Measurements from ENCODE around the gene ZNF692.

Gene ZNF692

DNA sequence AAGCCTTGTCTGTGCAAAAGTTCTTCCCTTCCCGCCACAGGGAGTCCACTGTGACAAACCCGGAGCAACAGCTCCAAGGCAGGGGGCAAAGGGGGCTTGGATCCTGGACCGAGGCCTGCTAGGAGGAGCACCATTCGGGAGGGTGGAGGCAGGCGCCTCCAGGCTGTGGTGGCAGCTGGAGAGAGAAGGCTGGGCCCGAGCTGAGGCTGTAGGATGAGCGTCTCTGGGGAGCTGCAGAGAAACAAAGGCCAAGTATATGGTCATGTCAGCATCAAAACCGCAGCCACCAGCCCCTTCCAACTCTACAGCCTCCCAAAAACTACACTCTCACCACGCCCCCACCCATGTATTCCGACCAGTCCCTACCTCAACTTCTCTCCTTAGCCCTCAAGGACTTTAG, 33.7 kb downstream of the ZNF692 start:
- DNase-seq (ENCODE audit: low spot score): no peak

DNA sequence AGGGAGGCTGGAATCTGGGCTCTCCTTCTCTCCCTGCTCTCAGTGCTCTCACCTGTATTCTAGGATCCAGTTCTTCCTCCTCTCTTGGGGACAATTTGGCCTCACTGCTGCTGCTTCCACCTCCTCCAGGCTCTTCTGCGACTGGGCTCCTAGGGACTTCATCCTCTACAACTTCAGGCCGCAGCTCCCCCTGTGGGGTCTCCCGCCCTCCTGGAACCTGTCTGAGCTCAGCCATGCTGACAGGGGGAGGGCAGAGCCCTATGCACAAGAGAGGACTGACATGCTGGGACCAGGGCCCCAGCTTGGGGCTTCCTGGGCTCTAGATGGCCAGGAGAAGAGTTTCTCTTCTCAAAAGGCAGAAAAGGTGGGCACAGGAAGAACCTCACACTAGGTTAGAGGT, 34.2 kb downstream of the ZNF692 start:
- DNase-seq (ENCODE audit: low spot score): no peak

DNA sequence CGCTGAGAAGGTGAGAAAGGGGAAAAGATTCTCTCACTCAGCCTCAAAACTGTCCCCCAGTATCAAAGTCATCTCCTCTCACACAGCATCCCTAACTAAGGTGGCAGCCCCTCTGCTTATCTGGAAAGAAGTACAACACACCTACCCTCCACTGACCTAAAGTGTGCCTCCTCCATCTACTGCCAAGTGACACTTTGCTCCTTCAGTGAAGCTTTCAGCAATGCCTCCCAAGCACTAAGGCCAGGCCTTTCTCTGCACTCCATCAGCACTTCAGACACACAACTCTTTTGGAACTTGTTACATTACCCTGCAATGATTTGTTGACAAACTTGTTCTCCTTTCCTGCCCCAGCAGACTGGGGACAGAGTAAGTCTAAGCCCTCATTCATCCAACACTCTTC, 34.6 kb downstream of the ZNF692 start:
- no peak for DNase-seq (ENCODE audit: low spot score)

DNA sequence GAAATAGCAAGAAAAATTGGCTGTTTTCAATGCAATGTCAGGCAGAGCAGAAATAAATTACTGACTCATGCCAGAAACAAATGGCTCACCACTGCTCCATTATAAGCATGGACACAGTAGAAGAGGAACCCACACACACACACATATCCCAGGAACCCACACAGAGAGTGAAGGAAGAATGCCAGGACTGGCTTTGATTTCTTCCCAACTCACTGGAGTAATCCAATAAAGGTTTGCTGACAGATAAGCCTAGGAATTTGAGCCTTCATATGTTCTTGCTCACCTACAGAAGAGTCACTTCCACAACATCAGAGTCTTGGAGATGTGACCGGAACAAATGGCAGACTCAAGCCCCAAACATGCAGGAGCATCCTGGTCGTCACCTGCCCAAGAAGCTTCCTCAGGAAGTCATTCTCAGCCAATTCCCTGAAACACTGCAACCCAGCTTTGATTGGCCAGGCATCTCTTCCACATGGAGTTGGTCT, 35.3 kb downstream of the ZNF692 start:
- DNase-seq (ENCODE audit: low spot score): no peak

DNA sequence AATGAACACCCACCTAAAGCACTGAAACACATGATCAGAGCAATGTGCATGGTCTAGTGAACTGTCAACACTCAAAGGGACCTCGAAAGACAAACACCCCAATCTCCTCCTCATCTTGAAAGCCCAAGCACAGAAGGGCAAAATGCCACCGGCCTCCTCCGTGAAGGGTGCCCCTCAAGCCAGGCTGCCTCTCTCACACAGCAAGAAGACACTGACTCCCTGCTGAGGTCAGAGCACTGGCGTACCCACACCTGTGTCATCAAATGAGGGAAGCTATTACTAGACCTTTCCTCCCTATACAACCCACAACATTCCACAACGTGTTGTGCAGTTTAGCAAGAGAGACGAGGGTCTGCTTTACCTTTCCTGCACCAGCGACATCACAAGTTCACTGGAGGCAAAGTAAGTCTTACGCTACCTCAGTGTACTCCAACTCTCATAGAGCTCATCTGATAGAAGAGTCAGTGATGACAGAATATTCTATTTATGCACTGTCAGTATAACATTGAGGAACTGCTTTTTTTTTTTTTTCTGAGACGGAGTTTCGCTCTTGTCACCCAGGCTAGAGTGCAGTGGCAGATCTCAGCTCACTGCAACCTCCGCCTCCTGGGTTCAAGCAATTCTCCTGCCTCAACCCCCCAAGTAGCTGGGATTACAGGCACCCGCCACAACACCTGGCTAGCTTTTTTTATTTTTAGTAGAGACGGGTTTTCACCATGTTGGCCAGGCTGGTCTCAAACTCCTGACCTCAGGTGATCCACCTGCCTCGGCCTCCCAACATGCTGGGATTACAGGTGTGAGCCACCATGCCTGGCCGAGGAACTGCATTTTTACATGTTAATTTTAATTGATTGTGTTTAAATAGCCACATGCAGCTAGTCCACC, 36.5 kb downstream of the ZNF692 start:
- DNase-seq (ENCODE audit: low spot score): no peak

DNA sequence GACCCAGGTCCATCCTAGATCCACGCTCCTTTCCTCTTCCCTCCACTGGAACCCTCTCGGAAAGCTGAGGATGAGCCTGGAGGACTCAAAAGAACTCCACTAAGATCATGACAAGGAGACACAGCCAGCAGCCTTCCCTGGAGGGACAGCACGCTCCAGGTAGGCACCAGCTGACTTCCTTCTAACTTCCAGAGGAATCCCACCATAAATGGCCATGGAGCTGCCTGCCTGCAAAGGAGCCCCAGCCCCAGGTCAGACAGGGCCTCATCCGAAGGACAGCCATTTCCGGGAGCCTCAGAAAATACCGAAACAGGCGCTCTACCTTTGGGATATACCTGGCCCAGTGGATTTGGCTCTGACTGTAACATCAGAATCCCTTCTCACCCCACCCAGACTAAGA, 37.2 kb downstream of the ZNF692 start:
- no peak for DNase-seq (ENCODE audit: low spot score)

DNA sequence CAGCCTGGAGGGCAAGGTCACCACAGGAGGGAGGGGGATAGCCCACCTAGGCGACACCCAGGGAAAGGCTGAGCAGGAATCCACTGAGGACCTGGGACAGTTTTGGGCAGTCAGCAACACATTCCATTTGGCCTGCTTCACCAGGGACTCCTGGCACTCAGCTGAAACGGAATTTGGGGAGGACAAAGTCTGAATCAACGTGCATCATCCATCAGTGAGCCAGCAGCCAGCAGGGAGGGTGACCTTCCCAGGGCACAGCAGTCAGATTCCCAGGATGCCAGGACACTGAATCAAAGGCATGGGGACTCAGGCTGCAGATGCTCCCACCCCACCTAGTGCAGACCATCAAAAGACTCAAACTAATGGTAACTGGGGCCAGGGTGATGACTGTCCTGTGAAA, 37.8 kb downstream of the ZNF692 start:
- no peak for DNase-seq (ENCODE audit: low spot score)

DNA sequence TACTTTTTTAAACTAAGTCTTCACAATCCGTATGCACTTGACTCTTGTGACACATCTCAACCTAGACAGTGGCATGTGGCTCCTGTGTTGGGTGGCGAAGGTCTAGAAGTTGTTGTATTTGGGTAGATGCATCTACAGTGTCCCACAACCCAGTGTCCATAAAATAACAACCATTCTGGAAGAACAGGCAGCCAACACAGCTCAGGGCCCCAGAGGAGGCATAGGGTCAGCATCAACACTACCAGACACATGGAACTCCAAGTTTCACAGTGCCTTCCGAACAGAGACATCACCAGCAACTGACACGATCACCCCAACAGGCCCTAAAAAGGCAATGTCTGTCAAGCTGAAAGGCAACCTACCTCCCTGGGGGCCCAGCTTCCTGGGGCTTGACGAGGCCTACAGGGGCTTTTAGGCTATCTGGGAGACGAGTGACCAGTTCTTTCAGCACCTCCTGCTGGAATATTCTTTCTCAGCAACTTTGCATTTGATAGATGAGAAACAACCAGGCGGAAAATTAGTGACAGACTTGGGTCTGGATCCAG, 38.8 kb downstream of the ZNF692 start:
- no peak for DNase-seq (ENCODE audit: low spot score)

DNA sequence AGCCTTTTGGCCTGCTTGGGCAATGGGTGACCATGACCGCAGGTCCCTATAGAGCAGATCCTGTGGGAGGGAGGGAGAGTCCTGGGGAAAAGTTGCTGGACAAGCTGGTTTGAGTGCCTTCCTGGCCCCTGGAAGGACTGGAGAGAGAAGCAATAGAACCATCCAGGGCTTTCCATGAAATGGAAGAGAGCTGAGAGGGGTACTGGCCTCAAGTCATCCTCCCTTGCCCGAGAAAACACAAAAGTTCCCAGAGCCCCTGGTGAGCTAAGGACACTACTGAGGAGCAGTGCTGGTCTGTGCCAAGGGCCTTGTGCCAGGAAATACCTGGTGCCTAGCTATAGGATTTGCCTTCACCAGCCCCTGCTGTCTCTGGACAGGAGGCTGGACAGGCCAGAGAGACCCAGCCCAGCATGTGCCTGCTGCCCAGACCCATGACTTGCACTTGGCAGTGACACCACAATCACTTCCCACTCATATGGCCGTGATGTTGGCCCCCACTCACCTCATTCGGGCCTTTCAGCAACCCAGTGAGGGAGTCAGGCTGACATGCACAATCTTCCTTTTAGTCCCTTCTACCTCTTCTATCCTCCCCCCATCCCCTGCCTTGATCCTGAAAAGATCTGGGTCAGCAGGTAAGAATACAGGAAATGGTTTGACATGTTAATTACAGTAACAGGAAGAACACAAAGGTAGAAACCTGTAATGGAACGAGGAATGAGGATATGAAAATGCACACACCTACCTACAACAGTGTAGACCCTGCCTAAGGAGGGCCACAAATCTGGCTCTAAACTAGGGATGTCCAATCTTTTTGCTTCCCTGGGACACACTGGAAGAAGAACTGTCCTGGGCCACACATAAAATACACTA, 40.1 kb downstream of the ZNF692 start:
- no peak for DNase-seq (ENCODE audit: low spot score)

DNA sequence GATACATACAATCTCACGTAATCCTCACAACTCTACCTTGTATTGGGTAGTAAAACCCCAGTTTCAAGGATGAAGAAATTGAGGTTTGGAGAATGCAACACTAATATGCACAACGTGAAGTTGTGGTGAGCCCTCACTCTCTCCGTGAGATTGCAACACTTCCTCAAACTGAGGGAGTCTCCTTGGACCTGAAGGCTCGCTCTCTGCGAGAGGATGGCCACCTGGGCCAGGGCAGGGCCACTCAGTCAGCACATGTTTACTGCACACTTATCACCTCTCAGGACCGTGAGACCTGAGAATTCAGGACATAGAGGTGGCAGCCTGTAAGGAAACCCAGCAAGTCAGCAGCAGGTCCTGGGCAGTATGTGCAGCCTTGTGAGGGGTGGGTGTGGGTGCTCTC, 41.8 kb downstream of the ZNF692 start:
- DNase-seq (ENCODE audit: low spot score): no peak

DNA sequence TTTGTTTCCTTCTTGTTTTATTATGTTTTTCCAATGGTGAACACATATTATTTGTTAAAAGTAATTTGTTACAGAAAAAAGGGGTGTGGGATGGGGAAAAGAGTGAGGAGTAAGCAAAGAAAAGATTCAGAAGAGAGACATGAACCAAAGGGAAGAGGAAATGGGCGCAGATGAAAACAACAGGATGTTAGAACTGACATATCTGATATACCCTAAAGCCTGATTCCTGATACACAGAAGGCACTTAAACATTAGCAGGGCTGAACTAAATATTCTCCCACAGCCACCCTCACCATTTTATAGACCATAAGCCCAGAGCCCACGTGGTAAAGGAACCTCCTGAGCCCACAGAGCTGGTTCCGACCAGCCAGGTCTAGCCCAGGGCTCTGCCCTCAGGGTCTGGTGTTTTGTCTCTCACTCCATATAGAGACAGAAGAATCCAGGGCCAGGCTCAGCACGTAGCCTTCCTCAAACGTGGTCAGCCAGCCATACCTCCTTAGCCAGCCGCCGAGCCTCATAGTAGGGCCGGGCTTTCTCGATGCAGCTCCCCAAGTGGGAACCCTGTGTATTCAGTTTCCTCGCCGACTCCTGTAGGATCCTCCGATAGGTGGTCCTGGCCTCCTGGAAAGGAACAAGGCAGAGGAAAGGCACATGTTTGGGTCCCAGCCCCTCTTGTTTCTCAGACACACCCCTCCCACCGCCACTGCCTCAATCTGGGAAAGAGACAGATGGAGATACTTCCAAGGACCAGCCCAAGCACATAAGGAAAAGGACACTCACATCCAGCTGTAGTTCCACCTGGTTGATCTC, 42.6 kb downstream of the ZNF692 start:
- no peak for DNase-seq (ENCODE audit: low spot score)

DNA sequence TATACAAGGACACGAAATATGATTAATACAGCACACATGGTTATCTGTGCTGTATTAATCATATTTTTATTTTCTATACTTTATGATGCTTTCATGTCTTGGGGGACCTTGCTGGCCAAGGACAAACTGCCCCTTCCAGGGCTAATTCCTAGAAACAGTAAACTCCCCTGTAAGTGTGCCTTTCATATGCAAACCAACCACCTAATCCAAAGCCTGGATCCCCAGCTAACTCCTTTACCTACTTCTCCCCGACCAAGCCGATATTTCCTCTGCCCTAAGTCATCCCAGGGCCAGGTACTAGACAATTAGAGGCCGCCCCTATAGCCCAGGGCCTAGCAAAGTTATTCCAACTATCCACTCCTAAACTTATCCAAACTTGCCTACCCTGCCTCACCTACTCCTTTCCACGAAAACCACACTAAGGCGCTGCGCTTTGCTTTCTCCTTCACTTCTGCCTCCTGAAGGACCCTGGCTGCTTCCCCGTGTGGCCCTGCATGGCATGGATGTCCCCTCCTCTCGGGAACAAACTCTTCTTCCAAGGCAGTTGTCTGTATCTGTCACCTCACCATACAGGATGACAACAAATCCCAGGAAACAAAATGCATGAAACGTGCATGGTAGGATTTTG, 43.4 kb downstream of the ZNF692 start:
- DNase-seq (ENCODE audit: low spot score): no peak

DNA sequence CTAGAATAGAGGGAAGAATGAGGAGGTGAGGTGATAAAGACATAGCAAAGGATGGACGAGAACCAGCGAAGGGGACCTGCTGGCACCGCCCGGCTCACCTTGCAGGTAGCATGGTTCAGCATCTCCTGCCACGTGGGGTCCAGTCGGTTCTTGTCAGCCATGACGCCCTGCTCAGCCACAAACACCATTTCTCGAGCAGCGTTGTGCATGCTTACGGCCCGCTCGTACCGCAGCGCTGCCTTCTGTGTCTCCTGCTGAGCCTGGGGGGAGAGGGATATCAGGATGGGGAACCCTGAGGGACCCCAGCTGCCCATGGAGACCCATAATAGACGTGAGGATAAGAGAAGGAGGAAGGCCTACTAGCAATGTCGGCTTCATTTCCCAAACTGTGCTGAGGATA, 44.5 kb downstream of the ZNF692 start:
- no peak for DNase-seq (ENCODE audit: low spot score)

DNA sequence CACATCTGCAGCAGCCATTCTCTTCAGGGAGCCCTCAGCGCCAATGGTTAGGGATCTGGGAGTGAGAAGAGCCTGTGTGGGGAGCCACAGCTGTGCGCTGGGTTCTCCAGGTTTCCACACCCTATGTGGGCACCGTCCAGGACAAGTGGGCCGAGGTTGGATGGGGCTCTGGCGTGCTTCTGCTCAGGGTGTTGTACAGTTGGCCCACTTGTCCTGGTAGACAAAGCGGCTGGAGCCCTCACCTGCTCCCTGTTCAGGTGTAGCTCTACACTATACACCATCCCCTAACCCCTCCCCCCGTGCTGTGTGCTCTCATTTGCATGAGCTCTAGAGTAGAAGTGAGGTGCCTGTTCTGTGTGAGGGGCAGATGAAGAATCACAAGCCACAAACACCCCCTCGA, 45.3 kb downstream of the ZNF692 start:
- no peak for DNase-seq (ENCODE audit: low spot score)

DNA sequence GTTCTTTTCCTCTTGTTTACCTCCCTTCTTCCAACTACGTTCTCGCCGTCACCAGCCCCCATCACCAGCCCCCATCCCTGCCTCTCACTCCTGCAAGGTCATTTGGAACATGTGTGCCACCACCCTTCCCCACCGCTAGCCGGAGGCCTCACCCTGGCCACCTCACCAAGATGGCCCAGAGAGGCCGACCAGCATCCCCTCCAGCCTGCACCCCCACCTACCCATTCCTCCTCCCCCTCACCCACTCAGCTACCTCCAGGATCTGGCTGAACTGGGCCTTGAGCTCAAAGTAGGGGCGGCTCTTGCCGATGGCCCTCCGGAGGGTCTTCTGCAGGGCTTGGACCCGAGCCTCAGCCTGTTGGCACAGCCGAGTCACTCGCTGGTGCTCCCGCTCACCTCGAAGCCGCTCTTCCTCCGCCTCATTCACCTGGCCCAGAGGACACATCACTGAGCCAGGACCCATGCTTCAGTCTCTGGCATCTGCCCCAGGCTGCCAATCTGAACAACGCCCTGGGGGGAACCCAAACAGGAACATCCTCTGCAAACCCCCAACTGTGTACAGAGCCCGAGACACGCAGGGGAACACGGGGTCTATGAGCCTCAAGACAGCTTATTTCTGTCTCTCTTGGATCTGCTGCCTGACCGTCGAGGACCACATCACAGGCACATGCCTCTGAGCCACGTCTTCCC, 46.0 kb downstream of the ZNF692 start:
- no peak for DNase-seq (ENCODE audit: low spot score)

DNA sequence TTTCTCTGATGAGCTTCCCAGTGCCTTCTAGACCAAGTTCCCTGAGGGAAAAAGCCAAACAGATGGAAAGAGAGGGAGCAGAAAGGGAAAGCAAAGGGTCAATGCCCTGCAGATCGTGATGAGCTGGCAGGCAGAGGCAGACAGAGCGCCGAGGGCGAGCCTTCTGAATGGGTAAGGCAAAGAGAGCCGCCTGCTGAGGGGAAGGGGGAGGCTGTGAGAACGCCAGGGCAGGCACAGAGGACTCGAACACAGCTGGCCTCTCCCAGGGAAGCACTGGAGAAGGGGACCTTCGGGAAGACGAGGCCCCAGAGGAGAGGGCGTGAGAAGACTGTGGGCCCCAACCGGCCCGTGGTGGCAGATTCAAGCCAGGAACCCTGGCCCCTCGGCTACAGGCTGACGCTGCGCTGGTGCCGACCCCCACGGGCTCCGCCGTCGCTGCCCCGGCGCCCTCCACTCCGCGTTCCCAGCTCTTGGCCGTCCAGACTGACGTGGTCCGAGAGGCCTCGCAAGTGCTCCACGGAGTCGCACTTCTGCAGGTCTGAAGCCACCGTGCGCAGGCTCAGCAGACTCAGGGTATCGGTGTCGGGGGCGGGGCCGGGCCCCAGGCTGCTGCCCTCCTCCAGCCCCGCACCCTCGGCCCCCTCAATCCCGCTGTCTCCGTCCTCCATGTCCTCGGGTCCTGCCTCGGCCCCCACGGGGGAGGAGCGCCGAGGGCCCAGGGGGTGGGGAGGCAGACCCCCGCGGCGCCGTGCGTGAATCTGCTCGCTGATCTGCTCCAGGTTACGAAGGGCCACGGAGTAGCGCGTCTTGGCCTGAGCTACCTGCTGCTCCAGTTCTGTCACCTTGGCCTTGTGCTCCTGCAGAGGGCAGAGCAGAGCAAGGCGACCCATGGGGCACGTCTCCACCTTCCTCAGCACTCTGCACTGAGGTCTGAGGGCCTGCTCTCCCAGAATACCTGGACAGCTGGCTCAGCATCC, 47.1 kb downstream of the ZNF692 start:
- no peak for DNase-seq (ENCODE audit: low spot score)

DNA sequence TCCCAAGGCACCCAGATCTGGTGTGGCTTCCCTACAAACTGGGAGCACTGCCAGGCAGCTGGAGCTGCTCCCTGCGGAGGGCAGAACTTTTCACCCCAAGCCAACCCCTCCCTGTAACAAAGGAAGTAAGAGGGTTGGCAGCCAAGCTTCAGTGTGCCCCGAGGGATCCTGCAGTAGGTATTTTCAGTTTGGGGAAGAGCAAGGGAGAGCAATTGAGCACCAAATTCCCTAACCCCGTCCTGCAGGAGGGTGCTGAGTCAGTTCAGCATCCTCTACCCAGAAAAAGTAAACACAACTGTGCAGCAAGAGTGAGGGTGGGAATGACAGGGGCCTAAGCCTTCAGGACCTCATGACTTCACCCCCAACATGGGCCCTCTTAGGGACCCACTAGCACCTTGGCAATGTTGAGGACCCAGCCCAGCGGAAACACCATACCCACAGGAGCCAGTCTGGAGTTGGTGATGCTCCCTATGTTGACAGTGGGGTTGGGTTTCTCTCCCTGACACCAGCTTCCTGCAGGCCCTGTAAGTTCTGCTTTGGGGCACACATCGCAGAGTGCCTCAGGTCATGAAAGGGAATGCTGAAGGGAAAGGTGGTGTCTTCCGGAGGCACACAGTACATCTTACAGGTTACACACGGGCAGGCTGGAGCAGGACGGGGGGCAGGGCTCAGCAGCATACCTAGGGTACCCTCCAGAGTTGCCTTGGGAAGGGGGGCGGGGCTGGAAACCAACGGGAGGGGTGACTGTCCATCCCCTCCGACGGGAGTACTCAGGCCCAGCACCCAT, 48.0 kb downstream of the ZNF692 start:
- no peak for DNase-seq (ENCODE audit: low spot score)

DNA sequence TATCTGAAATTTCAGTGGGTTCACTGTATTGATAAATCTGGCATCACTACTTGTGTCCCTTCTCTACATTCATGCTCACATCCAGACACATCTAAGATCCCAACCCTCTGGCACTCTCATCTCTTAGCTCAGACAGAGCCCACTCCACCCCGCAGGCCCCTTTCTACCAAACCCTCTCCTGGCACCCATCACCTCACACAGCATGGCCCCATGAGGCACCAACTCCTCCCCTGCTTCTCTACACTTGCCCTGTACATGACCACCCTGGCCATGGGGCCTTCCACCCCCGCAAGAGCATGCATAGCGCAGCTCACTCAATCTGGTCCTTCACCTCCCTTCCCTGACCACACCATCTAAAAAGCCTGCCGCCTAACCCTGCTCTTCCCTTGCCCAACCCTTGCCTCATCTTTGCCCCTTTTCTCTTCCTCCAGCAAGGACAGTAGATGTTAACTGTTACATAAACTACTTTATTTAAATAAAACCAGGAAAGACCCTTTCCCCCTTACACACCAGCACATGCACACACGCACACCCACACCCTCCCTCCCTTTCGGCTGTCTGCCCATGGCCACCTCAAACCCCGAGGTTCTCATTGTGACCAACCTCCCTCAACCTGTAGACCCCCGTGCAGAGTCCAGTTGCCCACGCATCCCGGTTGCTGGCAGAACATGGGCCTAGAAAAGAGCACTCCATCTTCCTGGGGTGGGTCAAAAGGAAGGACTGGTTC, 48.7 kb downstream of the ZNF692 start:
- DNase-seq (ENCODE audit: low spot score): no peak

All from pons (tissue), 1 donor.